Left ventricle myocardium inferior (tissue), 1 donor: ENCODE results near the gene NDUFS6. TPM values are rescaled to one million over a fixed set of nuclear protein-coding genes. Genes with fewer than 3 reads are reported as not detected.

Experiments used
- DNase-seq: peaks from one replicate; pipeline ENCODE4 v3.0.0-alpha.2; 2020
- H3K27ac ChIP-seq: fragments of 200-600 bp; replicated peaks from 2 replicates; pipeline ENCODE4 v1.8.0; 2021
- H3K27me3 ChIP-seq: fragments of 200-600 bp; 2 replicates; pipeline ENCODE4 v1.8.0; 2021; ENCODE audit warnings: low read depth
- H3K36me3 ChIP-seq: fragments of 200-600 bp; 2 replicates; pipeline ENCODE4 v1.8.0; 2021
- H3K4me1 ChIP-seq: fragments of 200-600 bp; 2 replicates; pipeline ENCODE4 v1.8.0; 2021
- H3K4me3 ChIP-seq: fragments of 200-600 bp; 2 replicates; pipeline ENCODE4 v1.8.0; 2021; ENCODE audit warnings: mild to moderate bottlenecking, moderate library complexity
- H3K9me3 ChIP-seq: fragments of 200-600 bp; replicated peaks from 2 replicates; pipeline ENCODE4 v1.8.0; 2021
- intact Hi-C: fragments of 100-400 bp; cut with micrococcal nuclease; formaldehyde crosslinking; loops from one replicate; pipeline ENCODE4 v1.11.0; 2022
- total RNA-seq: library from RNA; stranded (reverse); fragmentation: NEBNext Ultra II Directional; extraction: Animal tissue kit (Norgen Biotek cat#: 25700); gene quantifications from one replicate; pipeline ENCODE4 v1.2.1, GENCODE V29; 2021
- TF ChIP-seq, protein P1 (sequence below): fragments of 200-600 bp; IDR thresholded peaks from 2 replicates; pipeline ENCODE4 v1.8.0; 2021; ENCODE audit warnings: antibody characterized with exemption, mild to moderate bottlenecking, borderline replicate concordance
- donor health status: DM: no; HTN: yes; CAD: no; lungs with severe emphysema.

Gene NDUFS6
- total RNA-seq, 1 donor from 2014 or later = 122 TPM

DNA sequence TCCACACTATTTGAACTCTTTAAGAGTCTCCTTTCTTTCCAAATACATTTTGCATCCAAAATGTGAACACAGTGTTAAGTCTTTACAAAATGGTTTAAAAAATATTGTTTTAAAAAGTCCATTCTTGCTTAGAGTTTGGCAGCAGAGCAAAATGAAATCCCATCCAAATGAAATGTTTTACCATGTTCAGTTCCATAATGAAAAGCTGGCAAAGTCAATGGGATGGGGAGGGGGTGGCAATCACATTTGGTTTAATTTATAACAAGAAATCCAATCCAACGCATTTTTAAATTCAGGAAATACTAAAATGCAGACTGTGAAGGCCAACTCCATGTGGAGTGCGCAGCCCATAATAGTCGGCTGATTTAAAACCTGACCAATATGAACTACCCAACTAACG, 41.0 kb upstream of the NDUFS6 start:
- Histone ChIP-seq H3K4me1 (no peaks in the 10 kb centered on the region), H3K27ac (no peak overlapping the region), H3K27me3 (peaks cover 50% of the 10 kb centered on the region), H3K4me3 (no peak overlapping the region), H3K36me3 (no peaks in the 10 kb centered on the region), H3K9me3 (peaks cover 7% of the 10 kb centered on the region)
- no peak for DNase-seq
- TF ChIP-seq, protein P1, sequence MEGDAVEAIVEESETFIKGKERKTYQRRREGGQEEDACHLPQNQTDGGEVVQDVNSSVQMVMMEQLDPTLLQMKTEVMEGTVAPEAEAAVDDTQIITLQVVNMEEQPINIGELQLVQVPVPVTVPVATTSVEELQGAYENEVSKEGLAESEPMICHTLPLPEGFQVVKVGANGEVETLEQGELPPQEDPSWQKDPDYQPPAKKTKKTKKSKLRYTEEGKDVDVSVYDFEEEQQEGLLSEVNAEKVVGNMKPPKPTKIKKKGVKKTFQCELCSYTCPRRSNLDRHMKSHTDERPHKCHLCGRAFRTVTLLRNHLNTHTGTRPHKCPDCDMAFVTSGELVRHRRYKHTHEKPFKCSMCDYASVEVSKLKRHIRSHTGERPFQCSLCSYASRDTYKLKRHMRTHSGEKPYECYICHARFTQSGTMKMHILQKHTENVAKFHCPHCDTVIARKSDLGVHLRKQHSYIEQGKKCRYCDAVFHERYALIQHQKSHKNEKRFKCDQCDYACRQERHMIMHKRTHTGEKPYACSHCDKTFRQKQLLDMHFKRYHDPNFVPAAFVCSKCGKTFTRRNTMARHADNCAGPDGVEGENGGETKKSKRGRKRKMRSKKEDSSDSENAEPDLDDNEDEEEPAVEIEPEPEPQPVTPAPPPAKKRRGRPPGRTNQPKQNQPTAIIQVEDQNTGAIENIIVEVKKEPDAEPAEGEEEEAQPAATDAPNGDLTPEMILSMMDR = no peak
- intact Hi-C loops = no loop called here

DNA sequence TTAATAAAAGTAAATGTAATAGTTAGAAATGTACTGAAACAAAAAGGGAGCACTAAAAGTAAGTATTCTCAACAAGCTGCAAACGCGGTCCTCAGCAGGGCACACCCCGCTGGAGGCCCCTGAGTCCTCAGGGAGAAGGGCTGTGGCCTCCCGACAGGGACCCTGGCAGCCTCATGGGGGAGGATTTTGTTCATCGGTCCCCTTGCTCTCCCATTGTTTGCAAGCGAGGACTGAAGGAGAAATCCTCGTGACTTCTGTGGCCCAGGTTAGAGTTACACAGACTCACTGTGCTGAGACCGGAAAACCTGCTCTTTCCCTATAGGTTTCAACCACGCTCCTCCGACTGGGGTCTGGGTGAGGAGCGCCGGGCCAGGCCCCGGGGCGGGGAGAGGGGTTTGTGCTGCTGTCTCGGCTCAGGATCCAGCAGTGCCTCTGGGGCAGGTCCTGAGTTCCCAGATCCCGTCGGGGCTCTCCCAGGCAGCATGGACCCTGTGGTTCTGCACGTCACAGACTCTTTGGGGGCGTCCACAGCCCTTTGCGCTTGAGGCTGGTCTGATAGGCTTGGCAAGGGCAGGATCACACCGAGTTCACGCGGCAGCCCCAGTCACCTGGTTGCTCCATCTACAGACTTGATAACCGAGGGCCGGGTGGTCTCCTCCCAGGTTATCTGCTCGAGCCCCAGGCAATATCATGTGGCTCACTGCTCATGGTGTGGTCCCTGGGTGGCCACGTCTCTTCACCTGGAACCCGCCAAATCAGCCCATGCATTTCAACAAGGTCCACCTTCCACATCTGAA, 40.4 kb upstream of the NDUFS6 start:
- no peak overlapping the region for H3K27ac ChIP-seq
- TF ChIP-seq, protein P1 = no peak
- no peaks in the 10 kb centered on the region for H3K36me3 ChIP-seq
- no peak overlapping the region for H3K4me3 ChIP-seq
- no peak for DNase-seq
- H3K9me3 ChIP-seq = peaks cover 7% of the 10 kb centered on the region
- H3K4me1 ChIP-seq = no peaks in the 10 kb centered on the region
- intact Hi-C loops = no loop called here
- peaks cover 52% of the 10 kb centered on the region for H3K27me3 ChIP-seq

DNA sequence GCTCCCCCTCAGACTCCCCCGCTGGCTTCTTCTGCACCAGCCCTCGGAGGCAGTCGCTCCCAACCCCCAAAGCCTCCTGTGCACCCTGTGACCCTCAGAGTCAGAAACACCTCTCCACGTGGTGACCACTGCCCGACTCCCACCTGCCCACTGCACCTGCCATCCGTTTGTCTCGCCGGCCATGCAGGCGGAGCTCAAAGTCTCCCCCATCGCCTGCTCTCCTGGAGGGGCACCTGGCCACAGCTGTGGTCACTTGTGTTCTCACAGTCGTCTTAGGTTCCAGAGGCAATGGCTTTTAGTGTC, 39.8 kb upstream of the NDUFS6 start:
- intact Hi-C loops = no loop called here
- Histone ChIP-seq H3K9me3 (peaks cover 7% of the 10 kb centered on the region), H3K27me3 (peaks cover 57% of the 10 kb centered on the region), H3K36me3 (no peaks in the 10 kb centered on the region), H3K4me1 (no peaks in the 10 kb centered on the region), H3K4me3 (no peak overlapping the region), H3K27ac (no peak overlapping the region)
- no peak for DNase-seq
- TF ChIP-seq, protein P1 = no peak

DNA sequence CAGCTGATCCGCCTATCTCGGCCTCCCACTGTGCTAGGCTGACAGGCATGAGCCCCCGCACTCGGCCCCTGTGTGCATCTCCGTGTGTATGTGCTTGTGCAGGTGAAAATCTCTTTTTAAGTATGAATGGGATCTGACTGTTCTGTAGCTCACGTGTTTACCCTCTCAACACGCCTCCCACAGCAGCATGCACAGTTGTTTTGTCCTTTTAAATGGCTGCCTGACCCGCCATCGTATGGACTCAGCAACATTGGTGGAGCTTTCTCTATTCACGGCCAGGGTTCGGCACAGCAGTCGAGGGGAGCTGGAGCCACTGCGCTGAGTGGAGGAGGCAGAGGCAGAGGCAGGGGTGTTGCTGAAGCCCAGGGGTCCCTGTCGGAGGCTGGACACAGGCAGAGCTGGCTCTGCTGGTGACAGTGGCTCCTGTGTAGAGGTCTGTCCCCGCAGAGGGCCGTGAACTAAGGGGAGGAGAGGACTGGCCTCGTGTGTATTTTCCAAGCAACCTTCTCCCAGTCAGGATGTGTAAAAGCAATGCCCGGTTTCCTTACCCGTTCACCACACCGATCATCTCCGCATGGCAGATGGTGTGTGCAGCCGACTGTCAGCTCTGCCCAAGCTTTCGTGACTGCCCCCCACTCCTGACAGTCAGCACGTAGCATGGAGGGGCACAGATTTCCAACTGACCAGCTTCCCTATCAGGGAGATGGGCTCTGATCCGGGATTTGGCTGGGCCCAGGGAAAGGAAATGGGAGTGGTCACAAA, 38.9 kb upstream of the NDUFS6 start:
- H3K4me3 ChIP-seq = no peak overlapping the region
- TF ChIP-seq, protein P1 = no peak
- H3K27me3 ChIP-seq = peaks cover 58% of the 10 kb centered on the region
- H3K4me1 ChIP-seq = no peaks in the 10 kb centered on the region
- H3K36me3 ChIP-seq = no peaks in the 10 kb centered on the region
- no peak for DNase-seq
- peaks cover 7% of the 10 kb centered on the region for H3K9me3 ChIP-seq
- intact Hi-C loops = no loop called here
- no peak overlapping the region for H3K27ac ChIP-seq

DNA sequence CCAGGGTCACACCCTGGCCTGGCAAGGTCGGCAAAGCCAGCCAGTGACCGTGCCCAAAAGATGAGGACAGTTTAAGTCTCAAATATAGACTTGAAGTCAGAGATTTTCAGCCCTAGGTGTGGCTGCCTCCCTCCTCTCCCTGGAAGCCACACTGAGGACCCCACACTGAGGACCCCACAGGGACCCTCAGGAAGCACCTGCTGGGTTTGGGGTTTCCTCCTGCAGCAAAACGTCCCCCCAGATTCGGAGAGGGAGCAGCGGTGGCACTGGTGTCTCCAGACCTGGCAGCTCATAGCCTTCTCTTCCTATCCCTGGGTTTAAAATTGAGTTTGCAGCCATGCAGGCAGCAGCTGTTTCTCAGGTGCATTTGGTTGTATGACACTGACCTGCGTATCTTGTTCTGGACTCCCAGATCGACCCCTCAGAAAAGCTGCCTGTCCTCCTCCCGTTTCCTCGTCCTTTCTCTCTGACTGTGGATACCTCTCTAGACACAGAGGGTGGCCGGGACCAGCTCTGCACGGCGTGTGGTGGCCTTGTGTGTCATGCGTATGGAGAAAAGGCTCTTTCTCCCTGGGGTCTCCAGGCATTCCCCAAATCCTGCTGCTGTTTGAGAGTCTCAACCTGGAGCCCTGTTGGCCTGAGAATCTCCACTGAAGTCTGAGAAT, 38.2 kb upstream of the NDUFS6 start:
- H3K27ac ChIP-seq = no peak overlapping the region
- H3K36me3 ChIP-seq = no peaks in the 10 kb centered on the region
- DNase-seq = no peak
- intact Hi-C loops = no loop called here
- TF ChIP-seq, protein P1 = no peak
- H3K4me1 ChIP-seq = no peaks in the 10 kb centered on the region
- peaks cover 53% of the 10 kb centered on the region for H3K27me3 ChIP-seq
- H3K4me3 ChIP-seq = no peak overlapping the region
- H3K9me3 ChIP-seq = peaks cover 7% of the 10 kb centered on the region
